HG03354 (cell line): ENCODE results near the gene TP53INP2.
"Not testable (repeated sequence)": the region's sequence is repeated elsewhere in the genome, so short reads cannot be mapped to it uniquely, and the experiment has no call there.

ENCODE experiments used
- ATAC-seq: cut with Tn5 transposase; IDR thresholded peaks from one replicate; pipeline ENCODE4 v1.9.1; 2021; ENCODE audit warnings: mild to moderate bottlenecking; ENCODE audit not compliant: unreplicated experiment, poor library complexity, severe bottlenecking

Gene TP53INP2

DNA sequence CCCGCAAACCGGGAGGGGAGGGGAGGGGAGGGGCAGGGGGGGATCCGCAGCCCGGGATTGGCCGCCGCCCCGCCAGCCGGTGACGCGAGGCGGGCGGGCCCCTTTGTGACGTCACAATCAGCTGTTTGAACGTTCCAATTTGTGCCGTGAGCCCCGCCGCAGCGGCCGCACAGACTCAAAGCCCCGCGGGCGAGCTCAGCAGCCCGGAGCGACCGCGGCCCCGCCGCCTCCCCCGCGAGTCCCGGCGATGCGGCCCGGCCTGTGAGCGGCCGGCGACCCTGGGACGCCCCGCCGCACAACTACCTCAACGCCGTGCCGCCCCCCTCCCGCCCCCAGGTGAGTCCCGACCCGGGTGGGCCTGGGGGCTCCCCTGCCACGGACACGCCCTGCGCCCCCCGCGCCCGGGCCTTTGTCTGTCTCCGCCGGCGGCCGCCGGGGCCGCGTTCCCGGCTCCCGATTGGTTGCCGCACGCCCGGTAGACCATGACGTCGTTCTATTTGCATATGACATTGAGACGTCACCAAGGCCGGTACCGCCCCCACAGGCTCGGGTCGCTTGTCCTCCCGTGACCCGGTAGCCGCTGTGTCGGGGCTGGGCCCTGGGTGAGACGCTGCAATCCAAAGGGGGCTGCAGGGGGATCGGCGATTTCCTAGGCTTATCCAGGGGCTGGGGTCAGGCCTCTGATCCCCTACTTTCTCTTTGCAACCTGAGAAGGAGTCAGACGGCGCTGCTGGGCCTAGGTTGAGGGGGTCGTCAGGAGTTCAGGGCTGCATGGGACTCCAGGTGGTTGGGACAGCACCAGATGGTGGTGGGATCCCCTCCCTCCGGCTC lies at the start of gene TP53INP2:
TP53INP2 (plus strand) TSS at position 168 of the 831 bp plus-strand sequence. CDS start 4,396 bp downstream, outside the sequence.
- ATAC-seq: peak; percentile 67

GRCh38 chr20:34658654-34659053 lies 45.5 kb upstream of the TP53INP2 start:
- not testable (repeated sequence) for ATAC-seq

DNA sequence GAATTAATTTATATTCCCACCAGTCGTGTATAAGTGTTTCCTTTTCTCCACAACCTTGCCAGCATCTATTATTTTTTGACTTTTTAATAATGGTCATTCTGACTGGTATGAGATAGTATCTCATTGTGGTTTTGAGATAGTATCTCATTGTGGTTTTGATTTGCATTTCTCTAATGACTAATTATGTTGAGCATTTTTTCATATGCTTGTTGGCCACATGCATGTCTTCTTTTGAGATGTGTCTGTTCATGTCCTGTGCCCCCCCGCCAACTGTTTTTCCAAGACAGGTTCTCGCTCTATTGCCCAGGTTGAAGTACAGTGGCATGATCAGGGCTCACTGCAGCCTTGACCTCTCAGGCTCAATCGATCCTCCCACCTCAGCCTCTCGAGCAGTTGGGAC lies 42.3 kb upstream of the TP53INP2 start:
- ATAC-seq: not testable (repeated sequence)

GRCh38 chr20:34663213-34663943 lies 40.8 kb upstream of the TP53INP2 start:
- no peak for ATAC-seq

- ATAC-seq: not testable (repeated sequence)
Observed at GRCh38 chr20:34664751-34665150, 39.4 kb upstream of the TP53INP2 start.

DNA sequence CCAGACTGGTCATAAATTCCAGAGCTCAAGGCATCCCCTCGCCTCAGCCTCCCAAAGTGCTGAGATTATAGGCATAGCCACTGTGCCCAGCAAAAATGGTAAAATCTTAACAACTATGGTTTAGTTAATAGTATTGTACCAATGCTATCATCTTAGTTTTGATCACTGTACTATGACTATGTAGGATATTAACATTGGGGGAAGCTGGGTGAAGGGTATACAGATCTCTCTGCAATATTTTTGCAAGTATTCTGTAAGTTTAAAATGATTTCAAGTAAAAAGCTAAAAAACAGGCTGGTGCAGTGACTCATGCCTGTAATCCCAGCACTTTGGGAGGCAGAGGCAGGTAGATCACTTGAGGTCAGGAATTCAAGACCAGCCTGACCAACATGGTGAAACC lies 35.0 kb upstream of the TP53INP2 start:
- ATAC-seq: no peak

DNA sequence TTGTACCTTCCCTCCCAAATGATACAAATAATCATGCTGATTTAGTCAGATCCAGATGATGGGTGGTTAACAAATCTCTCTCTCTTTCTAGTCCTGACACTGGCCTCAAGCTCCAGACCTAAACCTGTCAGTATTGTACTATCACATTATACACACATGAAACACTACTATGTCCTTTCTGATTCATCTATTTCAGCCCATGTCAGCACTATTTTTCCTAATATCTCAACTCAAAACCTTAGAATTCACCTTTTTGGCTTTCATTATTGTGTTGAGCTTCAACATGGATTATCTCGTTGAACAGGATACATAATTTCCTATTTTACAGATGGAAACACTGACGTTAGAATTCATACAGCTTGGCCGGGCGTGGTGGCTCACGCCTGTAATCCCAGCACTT lies 30.7 kb upstream of the TP53INP2 start:
- no peak for ATAC-seq

- no peak for ATAC-seq
Observed at GRCh38 chr20:34675561-34675960, 28.6 kb upstream of the TP53INP2 start.

DNA sequence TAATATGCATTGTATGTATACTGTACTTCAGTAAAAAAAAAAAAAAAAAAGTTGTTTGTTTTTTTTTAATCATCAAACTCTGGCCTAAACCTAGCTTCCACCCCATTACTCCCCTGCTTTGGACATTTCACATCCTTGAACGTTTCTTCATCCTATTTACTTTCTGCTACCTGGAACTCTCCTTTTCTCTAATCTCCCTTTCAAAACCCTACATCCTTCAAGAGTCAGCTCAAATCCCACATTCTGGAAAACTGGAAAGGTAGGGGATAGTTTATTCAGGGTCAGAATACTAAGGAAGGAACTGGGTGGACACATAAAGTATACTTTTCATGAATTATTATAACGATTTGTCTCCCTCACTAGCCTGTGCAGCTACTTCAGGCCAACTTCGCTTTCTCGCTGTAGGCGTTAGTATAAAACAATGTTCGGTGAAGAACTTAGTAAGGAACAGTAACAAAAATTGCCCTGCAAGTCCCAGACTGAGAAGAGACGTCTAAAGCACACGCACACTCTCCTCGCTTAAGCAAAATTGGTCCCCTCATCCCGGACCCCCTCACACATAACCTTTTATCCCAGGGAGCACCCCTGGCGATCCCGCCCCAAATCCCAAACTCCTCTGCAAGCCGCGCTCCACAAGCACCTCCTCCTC lies 28.0 kb upstream of the TP53INP2 start:
- no peak for ATAC-seq

- ATAC-seq: peak; percentile 94
Observed at GRCh38 chr20:34676642-34677373, 27.3 kb upstream of the TP53INP2 start, which contains the start of gene PIGU. Gene PIGU (minus strand): TSS chr20:34677092. CDS start chr20:34677085, 7 bp downstream.

GRCh38 chr20:34680586-34681175 lies 23.5 kb upstream of the TP53INP2 start:
- no peak for ATAC-seq

GRCh38 chr20:34683667-34684066 lies 20.5 kb upstream of the TP53INP2 start:
- no peak for ATAC-seq

GRCh38 chr20:34689486-34689885 lies 14.7 kb upstream of the TP53INP2 start:
- ATAC-seq: no peak

GRCh38 chr20:34691838-34692237 lies 12.3 kb upstream of the TP53INP2 start:
- ATAC-seq: no peak

- no peak for ATAC-seq
Observed at GRCh38 chr20:34693414-34693813, 10.7 kb upstream of the TP53INP2 start.

DNA sequence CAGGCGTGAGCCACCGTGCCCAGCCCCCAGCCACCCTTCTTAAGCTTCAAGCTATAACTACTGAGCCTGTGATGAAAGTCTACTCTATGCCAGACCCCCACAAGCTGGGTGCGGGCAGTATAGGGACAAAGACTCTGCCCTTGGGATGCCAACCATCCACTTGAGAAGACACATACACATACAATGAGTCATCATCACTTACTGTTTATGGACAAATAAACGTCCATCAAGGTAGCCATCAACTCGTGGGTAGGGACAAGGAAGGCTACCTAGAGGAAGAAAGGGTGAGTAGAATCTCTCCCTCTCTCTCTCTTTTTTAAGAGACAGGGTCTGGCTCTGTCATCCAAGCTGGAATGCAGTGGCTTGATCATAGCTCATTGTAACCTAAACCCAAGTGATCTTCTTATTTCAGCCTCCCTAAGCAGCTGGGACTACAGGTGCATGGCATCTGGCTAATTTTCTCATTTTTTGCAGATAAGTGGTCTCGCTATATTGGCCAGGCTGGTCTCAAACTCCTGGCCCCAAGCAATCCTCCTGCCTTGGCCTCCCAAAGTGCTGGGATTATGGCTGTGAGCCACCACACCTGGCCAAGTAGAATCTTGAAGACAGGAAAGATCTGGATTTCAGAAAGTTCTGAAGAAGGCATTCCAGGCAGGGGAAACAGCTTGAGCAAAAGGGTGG lies 2.6 kb upstream of the TP53INP2 start:
- ATAC-seq: no peak

DNA sequence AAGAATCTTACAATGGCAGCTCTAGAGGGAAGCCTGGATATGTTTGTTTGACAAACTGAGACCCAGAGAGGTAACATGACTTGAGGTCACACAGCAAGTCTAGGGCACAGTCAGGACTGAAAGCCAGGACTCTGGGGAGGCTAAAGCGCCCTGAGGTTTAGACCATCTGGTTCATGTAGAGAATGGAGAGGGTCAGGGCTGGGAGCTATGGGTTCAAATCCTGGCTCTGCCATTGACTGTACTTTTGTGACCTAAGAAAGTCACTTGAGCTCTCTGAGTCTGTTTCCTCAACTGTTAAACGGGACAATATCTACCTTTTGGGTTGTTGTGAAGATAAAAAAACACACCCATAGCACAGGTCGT lies 1.1 kb upstream of the TP53INP2 start:
- ATAC-seq: no peak

- ATAC-seq: peak; percentile 3
Observed at GRCh38 chr20:34703424-34704176, 544 bp upstream of the TP53INP2 start.
